Spleen (tissue), 7 donors: ENCODE results near the gene DLEC1.

Experiments
- CTCF ChIP-seq, 11 experiments: fragments of 200-600 bp in 7 of 11; fragments of 450-650 bp in 4 of 11; sonication (generic) in 4 of 11; IDR thresholded peaks in 8 of 11; conservative IDR thresholded peaks in 3 of 11; 1 replicate in 7 of 11; 2 replicates in 4 of 11; pipeline versions ENCODE4 v1.4.0 to v1.8.0; 2016 to 2021; ENCODE audit warnings: antibody characterized with exemption in 11 of 11, inconsistent platforms in 4 of 11, mild to moderate bottlenecking in 1 of 11
- POLR2A ChIP-seq, 3 donors: fragments of 450-650 bp; IDR thresholded peaks; one replicate each; pipeline ENCODE4 v1.5.1; 2017; ENCODE audit warnings: antibody characterized with exemption in 3 of 3, mild to moderate bottlenecking in 1 of 3
- donor health status: DM: no; HTN: no; CAD: no; lungs with moderate emphysema.
- donor health status: DM: no; HTN: no; CAD: no.
- donor health status: DM: no; HTN: no; CAD: no.

GRCh38 chr3:38112378-38112761 is 73.4 kb downstream of the DLEC1 start:
- TF ChIP-seq CTCF (IDR thresholded peaks at IDR 0.05 in 8 of 11, conservative IDR thresholded peaks at IDR 0.05 in 3 of 11) (no peak), POLR2A (IDR thresholded peaks at IDR 0.05) (no peak)
